ENCODE data around the gene ACSM3. TPM values are rescaled to one million over a fixed set of nuclear protein-coding genes. Genes with fewer than 3 reads are reported as not detected.

The ACSM3 gene
- total RNA-seq, 1 donor from 2014 or later: 34.3 TPM

DNA sequence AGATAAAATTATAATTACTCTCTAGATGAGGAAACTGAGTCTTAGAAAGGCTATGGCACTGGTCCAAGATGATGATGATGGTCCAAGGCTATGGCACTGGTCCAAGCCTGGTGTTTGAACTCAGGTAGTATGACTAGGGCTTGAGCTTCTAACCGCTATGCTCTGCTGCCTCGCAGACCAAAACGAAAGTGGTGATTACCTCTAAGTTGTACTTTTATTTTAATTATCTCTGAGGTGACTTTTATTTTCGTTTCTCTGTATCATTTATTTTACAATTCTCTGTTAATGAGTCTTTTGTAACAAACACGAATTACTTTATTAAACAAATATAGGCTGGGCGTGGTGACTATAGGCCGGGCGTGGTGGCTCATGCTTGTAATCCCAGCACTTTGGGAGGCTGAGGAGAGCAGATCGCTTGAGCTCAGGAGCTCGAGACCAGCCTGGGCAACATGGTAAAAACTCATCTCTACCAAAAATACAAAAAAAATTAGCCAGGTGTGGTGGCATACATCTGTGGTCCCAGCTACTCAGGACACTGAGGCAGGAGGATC is 48.1 kb downstream of the ACSM3 start:
- intact Hi-C loops (cut with DNase I): no loop called here

DNA sequence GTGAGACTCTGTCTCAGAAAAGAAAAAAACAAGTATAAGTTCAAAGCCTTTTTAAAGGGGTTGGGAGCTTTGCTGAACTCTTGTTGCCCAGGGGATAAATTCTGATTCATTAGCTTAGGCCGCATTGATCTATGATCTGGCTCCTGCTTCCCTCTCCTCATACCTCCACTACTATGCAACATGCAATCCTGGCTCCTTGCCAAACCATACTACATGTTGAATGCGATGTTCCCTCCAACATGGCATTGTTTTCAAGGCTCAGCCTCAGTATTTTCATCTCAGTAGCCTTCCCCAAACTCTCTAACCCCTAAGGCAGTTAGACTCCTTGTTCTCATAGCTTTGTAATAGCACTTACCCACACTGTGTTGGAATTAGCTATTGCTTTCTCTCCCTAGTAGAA is 48.7 kb downstream of the ACSM3 start:
- H3K9me3 ChIP-seq: no peaks in the 10 kb centered on the region
- DNase-seq (no peak), ATAC-seq (no peak)
- intact Hi-C loops (cut with DNase I): no loop called here
- no peak overlapping the region for H3K27ac ChIP-seq
- H3K4me1 ChIP-seq: no peaks in the 10 kb centered on the region
- TF ChIP-seq, protein P1, sequence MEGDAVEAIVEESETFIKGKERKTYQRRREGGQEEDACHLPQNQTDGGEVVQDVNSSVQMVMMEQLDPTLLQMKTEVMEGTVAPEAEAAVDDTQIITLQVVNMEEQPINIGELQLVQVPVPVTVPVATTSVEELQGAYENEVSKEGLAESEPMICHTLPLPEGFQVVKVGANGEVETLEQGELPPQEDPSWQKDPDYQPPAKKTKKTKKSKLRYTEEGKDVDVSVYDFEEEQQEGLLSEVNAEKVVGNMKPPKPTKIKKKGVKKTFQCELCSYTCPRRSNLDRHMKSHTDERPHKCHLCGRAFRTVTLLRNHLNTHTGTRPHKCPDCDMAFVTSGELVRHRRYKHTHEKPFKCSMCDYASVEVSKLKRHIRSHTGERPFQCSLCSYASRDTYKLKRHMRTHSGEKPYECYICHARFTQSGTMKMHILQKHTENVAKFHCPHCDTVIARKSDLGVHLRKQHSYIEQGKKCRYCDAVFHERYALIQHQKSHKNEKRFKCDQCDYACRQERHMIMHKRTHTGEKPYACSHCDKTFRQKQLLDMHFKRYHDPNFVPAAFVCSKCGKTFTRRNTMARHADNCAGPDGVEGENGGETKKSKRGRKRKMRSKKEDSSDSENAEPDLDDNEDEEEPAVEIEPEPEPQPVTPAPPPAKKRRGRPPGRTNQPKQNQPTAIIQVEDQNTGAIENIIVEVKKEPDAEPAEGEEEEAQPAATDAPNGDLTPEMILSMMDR (IDR thresholded peaks at IDR 0.05): no peak
- no peaks in the 10 kb centered on the region for H3K36me3 ChIP-seq
- H3K27me3 ChIP-seq: no peaks in the 10 kb centered on the region
- H3K4me3 ChIP-seq: no peak overlapping the region

More for the DNA sequence above, 48.1 kb downstream of the ACSM3 start:
- Histone ChIP-seq H3K4me1 (no peaks in the 10 kb centered on the region), H3K4me3 (no peak overlapping the region), H3K9me3 (no peaks in the 10 kb centered on the region), H3K36me3 (no peaks in the 10 kb centered on the region), H3K27me3 (no peaks in the 10 kb centered on the region), H3K27ac (no peak overlapping the region)
- TF ChIP-seq, protein P1 (IDR thresholded peaks at IDR 0.05): no peak
- ATAC-seq: no peak
- DNase-seq: no peak

DNA sequence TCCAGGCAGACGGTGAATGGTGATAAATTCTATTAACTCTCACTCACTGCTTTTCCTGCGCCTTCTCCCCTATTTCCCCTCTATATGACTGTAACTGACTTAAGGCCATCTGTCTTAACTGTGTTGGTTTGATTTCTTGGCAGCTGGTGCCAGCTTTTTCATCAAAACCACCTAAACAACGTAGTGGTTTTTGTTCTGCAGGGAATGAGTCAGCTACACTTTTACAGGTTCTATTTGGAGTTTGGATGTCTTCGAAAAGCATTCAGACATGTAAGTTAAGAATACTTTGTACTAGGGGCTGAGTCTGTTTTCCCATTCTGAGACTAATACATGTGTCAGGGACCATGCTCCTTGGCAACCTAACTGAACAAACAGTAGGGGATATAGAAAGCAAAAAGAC is 51.0 kb downstream of the ACSM3 start:
- intact Hi-C loops (cut with DNase I): no loop called here
- H3K9me3 ChIP-seq: no peaks in the 10 kb centered on the region
- no peak overlapping the region for H3K27ac ChIP-seq
- no peak overlapping the region for H3K4me3 ChIP-seq
- H3K4me1 ChIP-seq: no peaks in the 10 kb centered on the region
- no peaks in the 10 kb centered on the region for H3K27me3 ChIP-seq
- ATAC-seq (no peak), DNase-seq (no peak)
- H3K36me3 ChIP-seq: no peaks in the 10 kb centered on the region
- TF ChIP-seq, protein P1 (IDR thresholded peaks at IDR 0.05): no peak

DNA sequence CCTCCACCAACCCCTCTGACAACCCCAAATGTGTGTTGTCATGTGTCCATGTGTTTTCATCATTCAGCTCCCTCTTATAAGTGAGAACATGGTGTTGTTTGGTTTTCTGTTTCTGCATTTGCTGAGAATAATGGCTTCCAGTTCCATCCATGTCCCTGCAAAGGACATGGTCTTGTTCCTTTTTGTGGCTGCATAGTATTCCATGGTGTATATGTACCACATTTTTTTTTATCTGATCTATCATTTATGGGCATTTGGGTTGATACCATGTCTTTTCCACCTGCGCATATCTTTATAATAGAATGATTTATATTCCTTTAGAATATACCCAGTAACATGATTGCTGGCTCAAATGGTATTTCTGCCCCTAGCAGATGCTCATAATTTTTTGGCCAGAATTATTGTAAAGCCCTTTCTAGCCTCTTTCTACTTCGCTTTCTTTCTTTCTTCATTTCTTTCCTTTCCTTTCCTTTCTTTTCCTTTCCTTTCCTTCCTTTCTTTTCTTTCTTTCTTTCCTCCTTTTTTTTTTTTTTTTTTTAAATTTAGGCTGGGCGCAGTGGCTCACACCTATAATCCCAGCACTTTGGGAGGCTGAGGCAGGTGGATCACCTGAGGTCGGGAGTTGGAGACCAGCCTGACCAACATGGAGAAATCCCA is 55.2 kb downstream of the ACSM3 start:
- TF ChIP-seq, protein P1 (IDR thresholded peaks at IDR 0.05): no peak
- H3K27ac ChIP-seq: no peak overlapping the region
- H3K9me3 ChIP-seq: no peaks in the 10 kb centered on the region
- no peaks in the 10 kb centered on the region for H3K27me3 ChIP-seq
- DNase-seq: no peak
- no peaks in the 10 kb centered on the region for H3K36me3 ChIP-seq
- intact Hi-C loops (cut with DNase I): no loop called here
- H3K4me1 ChIP-seq: no peaks in the 10 kb centered on the region
- H3K4me3 ChIP-seq: no peak overlapping the region
- ATAC-seq: no peak

DNA sequence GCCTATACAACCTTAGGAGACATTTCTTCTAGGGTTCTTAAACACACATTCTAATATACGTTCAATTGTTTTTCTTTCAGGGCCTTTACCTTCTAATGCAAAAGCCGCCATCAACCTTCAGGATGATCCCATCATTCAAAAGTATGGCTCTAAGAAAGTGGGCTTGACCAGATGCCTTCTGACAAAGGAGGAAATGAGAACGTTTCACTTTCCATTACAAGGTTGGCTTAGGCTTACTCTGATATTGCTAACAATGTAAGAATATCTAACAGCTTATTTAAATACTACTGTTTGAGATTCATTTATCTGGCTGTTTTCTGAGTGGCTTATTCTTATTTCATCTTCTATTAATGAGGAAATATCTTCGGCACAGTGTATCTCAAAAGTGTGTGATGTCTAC is 57.9 kb downstream of the ACSM3 start:
- Histone ChIP-seq H3K36me3 (no peaks in the 10 kb centered on the region), H3K9me3 (no peaks in the 10 kb centered on the region), H3K27me3 (no peaks in the 10 kb centered on the region), H3K4me1 (no peaks in the 10 kb centered on the region), H3K4me3 (no peak overlapping the region), H3K27ac (no peak overlapping the region)
- TF ChIP-seq, protein P1 (IDR thresholded peaks at IDR 0.05): no peak
- intact Hi-C loops (cut with DNase I): no loop called here
- DNase-seq (no peak), ATAC-seq (no peak)
